HepG2 (cell line): Measurements from ENCODE around the gene RTN4RL2. TPM values are rescaled to one million over a fixed set of nuclear protein-coding genes. Genes with fewer than 3 reads are reported as not detected.

ENCODE experiments used
- KDM4B ChIP-seq: sonication (generic); formaldehyde crosslinking; IDR thresholded peaks from 2 replicates; pipeline ENCODE4 v1.4.0; 2020; ENCODE audit warnings: missing genetic modification reagents
- ZBTB42 ChIP-seq: sonication (generic); formaldehyde crosslinking; IDR thresholded peaks from 2 replicates; pipeline ENCODE4 v1.5.0; 2020; ENCODE audit warnings: mild to moderate bottlenecking, missing genetic modification reagents
- ZFYVE20 ChIP-seq: sonication (generic); formaldehyde crosslinking; IDR thresholded peaks from 2 replicates; pipeline ENCODE4 v1.8.0; 2023; ENCODE audit warnings: low read depth, mild to moderate bottlenecking, moderate library complexity, missing genetic modification reagents, borderline replicate concordance
- ZNF232 ChIP-seq: sonication (generic); formaldehyde crosslinking; IDR thresholded peaks from 2 replicates; pipeline ENCODE4 v1.4.0; 2020; ENCODE audit warnings: missing genetic modification reagents, borderline replicate concordance
- ZNF280D ChIP-seq: sonication (generic); formaldehyde crosslinking; IDR thresholded peaks from 2 replicates; pipeline ENCODE4 v1.5.1; 2020; ENCODE audit warnings: mild to moderate bottlenecking, missing genetic modification reagents
- ZNF446 ChIP-seq: sonication (generic); formaldehyde crosslinking; IDR thresholded peaks from 2 replicates; pipeline ENCODE4 v1.5.0; 2020; ENCODE audit warnings: mild to moderate bottlenecking, missing genetic modification reagents
- ZNF460 ChIP-seq: sonication (generic); formaldehyde crosslinking; IDR thresholded peaks from 2 replicates; pipeline ENCODE4 v1.5.1; 2020; ENCODE audit warnings: missing genetic modification reagents, mild to moderate bottlenecking, borderline replicate concordance
- ZNF652 ChIP-seq: IDR thresholded peaks from 2 replicates; pipeline ENCODE4 v1.6.1; 2016; ENCODE audit warnings: low read depth, borderline replicate concordance
- polyA plus RNA-seq, 8 experiments: library from polyadenylated mRNA; depleted of rRNA in 3 of 8; stranded (reverse) in 7 of 8; unstranded in 1 of 8; fragments of >200 nt; fragmentation: Illumina TruSeq in 4 of 8; extraction: Trizol in 4 of 8; gene quantifications; 2 replicates each; pipeline versions ENCODE4 v1.2.1 to v1.2.3, GENCODE V29; 2011 to 2016; ENCODE audit warnings: low read depth in 4 of 8, missing spikeins in 1 of 8, mixed read lengths in 1 of 8; ENCODE audit not compliant: insufficient read depth in 1 of 8
- total RNA-seq, 5 experiments: library from RNA; depleted of rRNA; stranded (reverse); fragments of >200 nt; fragmentation: Illumina TruSeq; extraction: Trizol; gene quantifications; 2 replicates each; pipeline ENCODE4 v1.2.3, GENCODE V29; 2016; ENCODE audit warnings: low read depth in 1 of 5
- TF ChIP-seq, protein P1 (sequence below): sonication (generic); formaldehyde crosslinking; IDR thresholded peaks from 2 replicates; pipeline ENCODE4 v1.8.0; 2022; ENCODE audit warnings: low read depth, missing genetic modification reagents
- TF ChIP-seq, protein P2 (sequence below): sonication (generic); formaldehyde crosslinking; IDR thresholded peaks from 2 replicates; pipeline ENCODE4 v1.5.0; 2020; ENCODE audit warnings: mild to moderate bottlenecking, missing genetic modification reagents
- TF ChIP-seq, protein P3 (sequence below): sonication (generic); formaldehyde crosslinking; IDR thresholded peaks from 2 replicates; pipeline ENCODE4 v1.4.0; 2020; ENCODE audit warnings: missing genetic modification reagents

RTN4RL2 gene
- total and polyA plus RNA-seq, 2 of the 13 experiments (the other 11 are each of a cell fraction or from before 2014, with no cell fraction given): 1.3 to 4.3 TPM

DNA sequence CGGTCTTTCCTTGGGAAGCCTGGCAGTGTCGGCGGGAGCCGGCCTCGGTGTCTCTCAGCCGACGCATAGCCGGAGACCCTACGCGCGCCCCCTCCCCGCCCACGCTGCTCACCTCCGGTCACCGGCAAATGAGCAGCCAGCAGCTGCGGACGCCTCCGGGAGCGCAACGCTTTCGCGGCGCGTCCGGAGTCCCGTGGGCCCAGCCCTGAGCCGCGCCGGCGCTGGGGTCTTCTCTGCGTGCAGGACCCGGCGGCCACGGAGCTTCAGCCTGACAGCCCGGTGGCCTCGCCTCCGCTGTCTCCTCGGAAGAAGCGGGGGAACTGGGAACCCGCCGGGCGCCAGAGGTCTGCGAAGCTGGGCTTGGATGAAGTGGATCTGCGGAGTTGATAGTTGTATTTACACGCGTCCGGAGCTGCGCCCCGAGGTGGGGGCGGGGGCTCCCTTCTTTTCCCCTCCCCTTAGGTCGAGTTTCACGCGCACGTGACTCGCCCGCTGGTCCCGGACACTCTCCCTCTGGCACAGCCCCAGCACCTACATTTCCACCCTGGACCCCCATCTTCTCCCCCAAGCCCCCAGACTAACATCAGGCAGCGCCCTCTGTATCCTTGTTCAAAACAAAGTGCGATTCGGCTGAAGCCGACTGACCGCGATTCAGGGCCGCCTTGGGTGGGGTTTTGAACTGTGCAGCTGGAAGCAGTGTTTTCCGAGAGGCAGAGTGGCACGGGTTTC, 55.2 kb downstream of the RTN4RL2 start, which contains the start of gene SLC43A1 (continued):
- TF ChIP-seq, protein P1, sequence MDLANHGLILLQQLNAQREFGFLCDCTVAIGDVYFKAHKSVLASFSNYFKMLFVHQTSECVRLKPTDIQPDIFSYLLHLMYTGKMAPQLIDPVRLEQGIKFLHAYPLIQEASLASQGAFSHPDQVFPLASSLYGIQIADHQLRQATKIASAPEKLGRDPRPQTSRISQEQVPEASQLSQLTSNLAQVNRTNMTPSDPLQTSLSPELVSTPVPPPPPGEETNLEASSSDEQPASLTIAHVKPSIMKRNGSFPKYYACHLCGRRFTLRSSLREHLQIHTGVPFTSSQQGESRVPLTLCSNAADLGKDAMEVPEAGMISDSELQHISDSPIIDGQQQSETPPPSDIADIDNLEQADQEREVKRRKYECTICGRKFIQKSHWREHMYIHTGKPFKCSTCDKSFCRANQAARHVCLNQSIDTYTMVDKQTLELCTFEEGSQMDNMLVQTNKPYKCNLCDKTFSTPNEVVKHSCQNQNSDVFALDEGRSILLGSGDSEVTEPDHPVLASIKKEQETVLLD (CRISPR knock-in tag): no peak
- no peak for TF ChIP-seq ZFYVE20 (CRISPR knock-in tag)
- TF ChIP-seq ZNF460 (CRISPR knock-in tag): no peak
- TF ChIP-seq, protein P2, sequence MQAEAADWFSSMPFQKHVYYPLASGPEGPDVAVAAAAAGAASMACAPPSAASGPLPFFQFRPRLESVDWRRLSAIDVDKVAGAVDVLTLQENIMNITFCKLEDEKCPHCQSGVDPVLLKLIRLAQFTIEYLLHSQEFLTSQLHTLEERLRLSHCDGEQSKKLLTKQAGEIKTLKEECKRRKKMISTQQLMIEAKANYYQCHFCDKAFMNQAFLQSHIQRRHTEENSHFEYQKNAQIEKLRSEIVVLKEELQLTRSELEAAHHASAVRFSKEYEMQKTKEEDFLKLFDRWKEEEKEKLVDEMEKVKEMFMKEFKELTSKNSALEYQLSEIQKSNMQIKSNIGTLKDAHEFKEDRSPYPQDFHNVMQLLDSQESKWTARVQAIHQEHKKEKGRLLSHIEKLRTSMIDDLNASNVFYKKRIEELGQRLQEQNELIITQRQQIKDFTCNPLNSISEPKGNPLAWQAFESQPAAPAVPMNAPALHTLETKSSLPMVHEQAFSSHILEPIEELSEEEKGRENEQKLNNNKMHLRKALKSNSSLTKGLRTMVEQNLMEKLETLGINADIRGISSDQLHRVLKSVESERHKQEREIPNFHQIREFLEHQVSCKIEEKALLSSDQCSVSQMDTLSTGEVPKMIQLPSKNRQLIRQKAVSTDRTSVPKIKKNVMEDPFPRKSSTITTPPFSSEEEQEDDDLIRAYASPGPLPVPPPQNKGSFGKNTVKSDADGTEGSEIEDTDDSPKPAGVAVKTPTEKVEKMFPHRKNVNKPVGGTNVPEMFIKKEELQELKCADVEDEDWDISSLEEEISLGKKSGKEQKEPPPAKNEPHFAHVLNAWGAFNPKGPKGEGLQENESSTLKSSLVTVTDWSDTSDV (CRISPR knock-in tag): no peak
- TF ChIP-seq ZNF280D: no peak
- no peak for TF ChIP-seq ZNF446 (CRISPR knock-in tag)
- TF ChIP-seq, protein P3, sequence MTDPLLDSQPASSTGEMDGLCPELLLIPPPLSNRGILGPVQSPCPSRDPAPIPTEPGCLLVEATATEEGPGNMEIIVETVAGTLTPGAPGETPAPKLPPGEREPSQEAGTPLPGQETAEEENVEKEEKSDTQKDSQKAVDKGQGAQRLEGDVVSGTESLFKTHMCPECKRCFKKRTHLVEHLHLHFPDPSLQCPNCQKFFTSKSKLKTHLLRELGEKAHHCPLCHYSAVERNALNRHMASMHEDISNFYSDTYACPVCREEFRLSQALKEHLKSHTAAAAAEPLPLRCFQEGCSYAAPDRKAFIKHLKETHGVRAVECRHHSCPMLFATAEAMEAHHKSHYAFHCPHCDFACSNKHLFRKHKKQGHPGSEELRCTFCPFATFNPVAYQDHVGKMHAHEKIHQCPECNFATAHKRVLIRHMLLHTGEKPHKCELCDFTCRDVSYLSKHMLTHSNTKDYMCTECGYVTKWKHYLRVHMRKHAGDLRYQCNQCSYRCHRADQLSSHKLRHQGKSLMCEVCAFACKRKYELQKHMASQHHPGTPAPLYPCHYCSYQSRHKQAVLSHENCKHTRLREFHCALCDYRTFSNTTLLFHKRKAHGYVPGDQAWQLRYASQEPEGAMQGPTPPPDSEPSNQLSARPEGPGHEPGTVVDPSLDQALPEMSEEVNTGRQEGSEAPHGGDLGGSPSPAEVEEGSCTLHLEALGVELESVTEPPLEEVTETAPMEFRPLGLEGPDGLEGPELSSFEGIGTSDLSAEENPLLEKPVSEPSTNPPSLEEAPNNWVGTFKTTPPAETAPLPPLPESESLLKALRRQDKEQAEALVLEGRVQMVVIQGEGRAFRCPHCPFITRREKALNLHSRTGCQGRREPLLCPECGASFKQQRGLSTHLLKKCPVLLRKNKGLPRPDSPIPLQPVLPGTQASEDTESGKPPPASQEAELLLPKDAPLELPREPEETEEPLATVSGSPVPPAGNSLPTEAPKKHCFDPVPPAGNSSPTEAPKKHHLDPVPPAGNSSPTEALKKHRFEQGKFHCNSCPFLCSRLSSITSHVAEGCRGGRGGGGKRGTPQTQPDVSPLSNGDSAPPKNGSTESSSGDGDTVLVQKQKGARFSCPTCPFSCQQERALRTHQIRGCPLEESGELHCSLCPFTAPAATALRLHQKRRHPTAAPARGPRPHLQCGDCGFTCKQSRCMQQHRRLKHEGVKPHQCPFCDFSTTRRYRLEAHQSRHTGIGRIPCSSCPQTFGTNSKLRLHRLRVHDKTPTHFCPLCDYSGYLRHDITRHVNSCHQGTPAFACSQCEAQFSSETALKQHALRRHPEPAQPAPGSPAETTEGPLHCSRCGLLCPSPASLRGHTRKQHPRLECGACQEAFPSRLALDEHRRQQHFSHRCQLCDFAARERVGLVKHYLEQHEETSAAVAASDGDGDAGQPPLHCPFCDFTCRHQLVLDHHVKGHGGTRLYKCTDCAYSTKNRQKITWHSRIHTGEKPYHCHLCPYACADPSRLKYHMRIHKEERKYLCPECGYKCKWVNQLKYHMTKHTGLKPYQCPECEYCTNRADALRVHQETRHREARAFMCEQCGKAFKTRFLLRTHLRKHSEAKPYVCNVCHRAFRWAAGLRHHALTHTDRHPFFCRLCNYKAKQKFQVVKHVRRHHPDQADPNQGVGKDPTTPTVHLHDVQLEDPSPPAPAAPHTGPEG (CRISPR knock-in tag): peak; percentile 13; the same call in 1 of the 2 replicates
- no peak for TF ChIP-seq ZNF652 (CRISPR knock-in tag)
- TF ChIP-seq KDM4B (CRISPR knock-in tag): no peak
- no peak for TF ChIP-seq ZBTB42 (CRISPR knock-in tag)
- 0 out of 2 replicates have a peak, but pooled peaks have one; percentile 10 for TF ChIP-seq ZNF232 (CRISPR knock-in tag)
